Retinal pigment epithelial cell (primary cell): ENCODE data around the gene RPS23.

ENCODE experiments used
- DNase-seq: peaks from one replicate; pipeline ENCODE4 v3.0.0-alpha.2; 2010; ENCODE audit warnings: low read depth
- H3K4me3 ChIP-seq: 2 replicates; pipeline ENCODE4 v1.5.1; 2011; ENCODE audit warnings: mild to moderate bottlenecking, low read length, control low read depth, moderate library complexity
- CTCF ChIP-seq: conservative IDR thresholded peaks from 2 replicates; pipeline ENCODE4 v1.5.1; 2011; ENCODE audit warnings: low read depth, low read length, control low read depth, inconsistent platforms

RPS23 gene

DNA sequence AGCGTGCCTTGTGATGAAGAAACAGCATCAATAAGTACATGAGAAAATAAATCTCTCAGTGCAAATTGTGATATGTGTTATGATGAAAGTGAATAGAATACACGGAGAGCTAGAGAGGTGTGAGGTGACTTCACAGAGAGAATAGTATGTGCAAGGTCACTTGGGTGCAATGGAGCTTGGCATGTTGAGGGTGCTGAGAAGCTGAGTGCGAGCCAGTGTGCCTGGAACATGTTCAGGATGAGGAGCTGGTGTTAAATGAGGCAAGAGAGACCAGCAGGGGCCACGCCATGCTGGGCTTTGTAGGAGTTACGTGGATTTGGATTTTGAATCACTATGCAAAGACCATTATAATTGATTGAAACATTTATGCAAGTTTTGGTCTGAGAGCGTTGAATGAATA lies 12.8 kb upstream of the RPS23 start:
- no peak for DNase-seq
- no peak for TF ChIP-seq CTCF
- no peak overlapping the region for H3K4me3 ChIP-seq

DNA sequence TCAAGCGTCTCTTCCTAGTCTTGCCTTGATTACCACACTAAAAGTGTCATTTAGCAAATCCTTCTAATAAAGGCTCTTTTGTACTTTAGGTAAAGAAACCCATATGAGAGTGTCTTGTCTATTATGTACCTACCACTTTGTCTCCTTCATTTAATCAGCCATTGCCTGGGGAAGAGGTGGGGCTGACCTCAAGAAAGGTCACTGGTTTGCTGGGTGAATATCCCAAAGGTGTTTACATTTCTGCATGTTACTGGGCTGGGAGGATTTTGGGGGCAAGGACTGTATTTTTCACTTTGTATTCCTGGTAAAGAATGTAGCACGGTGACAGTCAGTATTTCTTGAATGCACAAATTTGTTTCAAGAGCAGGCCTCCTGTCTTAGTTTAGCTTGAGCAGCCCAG lies 11.9 kb upstream of the RPS23 start:
- no peak for TF ChIP-seq CTCF
- H3K4me3 ChIP-seq: no peak overlapping the region
- DNase-seq: no peak

DNA sequence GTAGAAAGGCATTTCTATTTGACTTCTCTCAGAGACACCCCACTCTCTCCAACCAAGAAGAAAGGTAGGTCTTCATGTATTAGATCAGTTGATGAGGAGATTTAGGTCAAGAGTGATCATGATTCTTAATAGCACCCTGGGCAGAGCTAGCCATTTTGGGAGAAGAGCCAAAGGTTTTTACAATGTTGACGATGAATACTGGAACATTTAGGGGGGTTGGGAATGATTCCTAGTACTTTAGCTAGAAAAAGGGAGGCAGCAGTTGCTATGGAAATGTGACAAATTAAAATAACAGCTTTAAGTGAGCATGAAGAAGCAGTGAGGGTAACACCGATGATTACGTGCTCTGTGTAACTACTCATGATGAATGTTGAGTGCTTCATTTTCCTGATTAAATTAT lies 9.5 kb upstream of the RPS23 start:
- no peak overlapping the region for H3K4me3 ChIP-seq
- no peak for DNase-seq
- no peak for TF ChIP-seq CTCF

GRCh38 chr5:82285206-82285605 lies 7.1 kb upstream of the RPS23 start:
- TF ChIP-seq CTCF: no peak
- no peak for DNase-seq

DNA sequence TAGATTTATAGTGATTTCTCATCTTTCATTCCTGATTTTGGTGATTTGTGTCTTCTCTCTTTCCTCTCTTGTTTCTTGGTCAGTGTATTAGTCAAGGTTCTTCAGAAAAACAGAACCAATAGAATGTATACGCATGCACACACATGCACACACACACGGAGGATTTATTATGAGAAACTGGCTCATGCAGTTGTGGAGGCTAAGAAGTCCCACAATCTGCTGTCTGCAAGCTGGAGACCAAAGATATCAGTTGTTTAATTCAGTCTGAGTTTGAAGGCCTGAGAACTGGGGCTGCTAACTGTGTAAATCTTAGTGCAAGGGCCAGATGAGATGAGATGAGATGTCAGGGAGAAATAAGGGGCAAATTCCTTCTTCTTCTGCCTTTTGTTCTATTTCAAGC lies 5.7 kb upstream of the RPS23 start:
- no peak for TF ChIP-seq CTCF
- no peak overlapping the region for H3K4me3 ChIP-seq
- DNase-seq: no peak

More at GRCh38 chr5:82285206-82285605, 7.1 kb upstream of the RPS23 start:
- no peak overlapping the region for H3K4me3 ChIP-seq

- no peak for DNase-seq
- peak overlapping the region; percentile 87 for H3K4me3 ChIP-seq
- no peak for TF ChIP-seq CTCF
Measured at GRCh38 chr5:82278711-82279370, 687 bp upstream of the RPS23 start.

- no peak for DNase-seq
- H3K4me3 ChIP-seq: peak overlapping the region; percentile 87
- no peak for TF ChIP-seq CTCF
Measured at GRCh38 chr5:82277613-82277986, 554 bp downstream of the RPS23 start.
